Fibroblast of mammary gland (primary cell): ENCODE measurements around the gene SMARCAL1.

Experiments
- DNase-seq: peaks from one replicate; pipeline ENCODE4 v3.0.0-alpha.2; 2010; ENCODE audit warnings: low read depth
- H3K4me3 ChIP-seq: 2 replicates; pipeline ENCODE4 v1.5.1; 2011; ENCODE audit warnings: low read depth, mild to moderate bottlenecking, low read length, moderate library complexity; ENCODE audit not compliant: control insufficient read depth
- CTCF ChIP-seq: conservative IDR thresholded peaks from 2 replicates; pipeline ENCODE4 v1.5.1; 2011; ENCODE audit warnings: low read depth, low read length, inconsistent platforms; ENCODE audit not compliant: control insufficient read depth, insufficient read depth

SMARCAL1 gene

GRCh38 chr2:216450784-216451183 lies 38.5 kb downstream of the SMARCAL1 start:
- H3K4me3 ChIP-seq: no peak overlapping the region
- DNase-seq: no peak
- TF ChIP-seq CTCF: no peak

GRCh38 chr2:216453955-216454614 lies 41.8 kb downstream of the SMARCAL1 start:
- DNase-seq: no peak
- no peak overlapping the region for H3K4me3 ChIP-seq
- no peak for TF ChIP-seq CTCF

- no peak for DNase-seq
- no peak overlapping the region for H3K4me3 ChIP-seq
- TF ChIP-seq CTCF: no peak
Observed at GRCh38 chr2:216463148-216463547, 50.9 kb downstream of the SMARCAL1 start.

GRCh38 chr2:216464104-216464720 lies 51.9 kb downstream of the SMARCAL1 start:
- no peak for DNase-seq
- no peak overlapping the region for H3K4me3 ChIP-seq
- no peak for TF ChIP-seq CTCF

- no peak for TF ChIP-seq CTCF
- DNase-seq: peak; percentile 28
Observed at GRCh38 chr2:216465579-216466195, 53.4 kb downstream of the SMARCAL1 start.

GRCh38 chr2:216467845-216468244 lies 55.6 kb downstream of the SMARCAL1 start:
- no peak overlapping the region for H3K4me3 ChIP-seq
- DNase-seq: no peak
- TF ChIP-seq CTCF: no peak

More at GRCh38 chr2:216465579-216466195, 53.4 kb downstream of the SMARCAL1 start:
- no peak overlapping the region for H3K4me3 ChIP-seq
